ENCODE measurements around the gene SPANXA2.

GRCh38 chrX:141632124-141632523, 42.6 kb downstream of the SPANXA2 start:
- TF ChIP-seq HOXD13 (CRISPR knock-in tag; IDR thresholded peaks at IDR 0.05; ENCODE audit: borderline replicate concordance) (no peak), ZBTB11 (tag by site-specific recombination; conservative IDR thresholded peaks at IDR 0.05; ENCODE audit: low read depth) (no peak), GLIS2 (tag by site-specific recombination; IDR thresholded peaks at IDR 0.05) (no peak), CTCF (tag by site-specific recombination; IDR thresholded peaks at IDR 0.05) (no peak)
